PC-9 (cell line): Measurements from ENCODE around the gene RHOBTB3. TPM values are rescaled to one million over a fixed set of nuclear protein-coding genes. Genes with fewer than 3 reads are reported as not detected.

ENCODE experiments used
- BruUV-seq: library from RNA; stranded (reverse); fragments of 400-500 nt; replicated peaks from 2 replicates; lab custom pipeline; 2021; lab: Mats Ljungman, UMichigan
- CTCF ChIA-PET: fragments of 300-600 bp; sonication (Branson Sonifier 250); formaldehyde crosslinking; loops from one replicate; lab custom pipeline; 2022; ENCODE audit warnings: antibody characterized with exemption; lab: Charles Lee
- POLR2A ChIA-PET: fragments of 300-600 bp; sonication (Branson Sonifier 250); formaldehyde crosslinking; loops from one replicate; lab custom pipeline; 2022; ENCODE audit warnings: antibody characterized with exemption; ENCODE audit not compliant: unreplicated experiment; lab: Charles Lee
- DNase-seq, 2 experiments: peaks; one replicate each; pipeline versions ENCODE4 v3.0.0 to v3.0.0-alpha.2; 2015 to 2022; ENCODE audit warnings: mixed read lengths in 1 of 2
- H2AFZ ChIP-seq: fragments of 200-600 bp; sonication (generic); 2 replicates; pipeline ENCODE4 v1.8.1; 2017; ENCODE audit warnings: antibody characterized with exemption
- H3F3A ChIP-seq: fragments of 200-600 bp; sonication (generic); 2 replicates; pipeline ENCODE4 v1.8.1; 2017; ENCODE audit warnings: antibody characterized with exemption, mild to moderate bottlenecking, low read depth; ENCODE audit not compliant: insufficient read depth
- H3K27ac ChIP-seq: fragments of 200-600 bp; sonication (generic); 2 replicates; pipeline ENCODE4 v1.6.1; 2016; ENCODE audit warnings: mixed run types
- H3K27me3 ChIP-seq: fragments of 200-600 bp; sonication (generic); 2 replicates; pipeline ENCODE4 v1.6.1; 2016; ENCODE audit warnings: low read depth, mixed run types; ENCODE audit not compliant: insufficient read depth
- H3K36me3 ChIP-seq: fragments of 200-600 bp; sonication (generic); 2 replicates; pipeline ENCODE4 v1.6.1; 2016; ENCODE audit warnings: low read depth, mixed run types
- H3K4me1 ChIP-seq: fragments of 200-600 bp; sonication (generic); replicated peaks from 2 replicates; pipeline ENCODE4 v1.6.1; 2016; ENCODE audit warnings: mixed run types; ENCODE audit not compliant: insufficient read depth
- H3K4me2 ChIP-seq: fragments of 200-600 bp; sonication (generic); 2 replicates; pipeline ENCODE4 v1.6.1; 2017; ENCODE audit warnings: mixed run types
- H3K4me3 ChIP-seq: fragments of 200-600 bp; sonication (generic); 2 replicates; pipeline ENCODE4 v1.6.1; 2016; ENCODE audit warnings: mixed run types
- H3K79me2 ChIP-seq: fragments of 200-600 bp; sonication (generic); 2 replicates; pipeline ENCODE4 v1.6.1; 2017; ENCODE audit warnings: low read depth, mixed run types
- H3K9me2 ChIP-seq: fragments of 200-600 bp; sonication (generic); 2 replicates; pipeline ENCODE4 v1.8.1; 2017; ENCODE audit warnings: mild to moderate bottlenecking; ENCODE audit not compliant: insufficient read depth
- H3K9me3 ChIP-seq: fragments of 200-600 bp; sonication (generic); 2 replicates; pipeline ENCODE4 v1.8.1; 2016; ENCODE audit warnings: low read depth; ENCODE audit not compliant: insufficient read depth
- H4K20me1 ChIP-seq: fragments of 200-600 bp; sonication (generic); 2 replicates; pipeline ENCODE4 v1.8.1; 2017; ENCODE audit not compliant: insufficient read depth
- CTCF ChIP-seq: fragments of 200-600 bp; sonication (generic); conservative IDR thresholded peaks from 2 replicates; pipeline ENCODE4 v1.6.1; 2017; ENCODE audit warnings: mixed run types, antibody characterized with exemption, mild to moderate bottlenecking, moderate library complexity
- EZH2 ChIP-seq: fragments of 200-600 bp; sonication (generic); IDR thresholded peaks from 2 replicates; pipeline ENCODE4 v1.8.0; 2017; ENCODE audit warnings: antibody characterized with exemption, low read depth
- intact Hi-C: fragments of 100-400 bp; cut with micrococcal nuclease; formaldehyde crosslinking; loops from one replicate; pipeline ENCODE4 v1.10.0; 2022; ENCODE audit not compliant: unreplicated experiment
- total RNA-seq: library from RNA; stranded (reverse); gene quantifications from 2 replicates; pipeline ENCODE4 v1.2.3, GENCODE V29; 2021

RHOBTB3 gene
- total RNA-seq, 1 experiment from 2014 or later = 87.6 TPM

DNA sequence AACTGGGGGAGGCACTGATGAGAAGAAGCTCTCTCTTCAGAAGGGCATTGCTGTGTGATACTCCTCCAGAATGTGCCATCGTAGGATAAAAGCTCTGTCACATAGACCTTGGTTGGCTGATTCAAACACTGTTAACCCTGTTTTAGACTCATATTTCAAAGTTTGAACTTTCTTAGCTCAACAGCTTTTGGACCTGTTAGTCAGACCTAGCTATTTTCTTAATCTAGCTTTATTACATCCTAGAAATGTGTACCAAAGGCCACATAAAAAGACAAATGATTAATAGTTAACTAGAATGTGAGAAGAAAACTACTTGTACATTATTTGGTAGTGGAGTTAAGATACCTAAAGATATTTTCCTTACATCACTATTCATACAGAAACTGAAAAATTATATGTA, 4.3 kb downstream of the RHOBTB3 start:
- Histone ChIP-seq H3K9me2 (no peaks in the 10 kb centered on the region), H3K9me3 (no peaks in the 10 kb centered on the region), H3F3A (peaks cover 2% of the 10 kb centered on the region; the same call in 1 of the 2 replicates), H4K20me1 (no peaks in the 10 kb centered on the region), H3K4me1 (peaks cover 25% of the 10 kb centered on the region), H3K4me3 (no peak overlapping the region), H2AFZ (no peak overlapping the region), H3K36me3 (0 out of 2 replicates have a peak, but pooled peaks cover 22% of the 10 kb centered on the region), H3K27ac (no peak overlapping the region), H3K4me2 (no peak overlapping the region), H3K79me2 (peaks cover 14% of the 10 kb centered on the region), H3K27me3 (no peaks in the 10 kb centered on the region)
- TF ChIP-seq EZH2 (no peak), CTCF (no peak)
- no TSS peak for BruUV-seq
- POLR2A ChIA-PET = interaction anchor here (0.5 to 0.6 kb wide), 2 partner anchors 123 to 1297 kb away, joined by 3 read pairs; no protein-coding TSS in a partner anchor
- no peak for DNase-seq
- CTCF ChIA-PET = no interaction called here
- intact Hi-C loops = no loop called here

GRCh38 chr5:95738072-95738471, 6.9 kb downstream of the RHOBTB3 start:
- no peak overlapping the region for H2AFZ ChIP-seq
- POLR2A ChIA-PET = interaction anchor here (0.6 kb wide), 1 partner anchor 40 kb away, joined by 7 read pairs; no protein-coding TSS in a partner anchor
- H3K79me2 ChIP-seq = no peaks in the 10 kb centered on the region
- H3K27ac ChIP-seq = no peak overlapping the region
- no peak for DNase-seq
- 0 out of 2 replicates have a peak, but pooled peaks cover 19% of the 10 kb centered on the region for H3K36me3 ChIP-seq
- BruUV-seq = no TSS peak
- intact Hi-C loops = no loop called here
- H3K4me3 ChIP-seq = no peak overlapping the region
- no peaks in the 10 kb centered on the region for H3K9me2 ChIP-seq
- H3K4me2 ChIP-seq = no peak overlapping the region
- no peak for TF ChIP-seq EZH2
- no peak for TF ChIP-seq CTCF
- H3F3A ChIP-seq = no peaks in the 10 kb centered on the region
- H3K9me3 ChIP-seq = no peaks in the 10 kb centered on the region
- H3K27me3 ChIP-seq = no peaks in the 10 kb centered on the region
- H4K20me1 ChIP-seq = no peaks in the 10 kb centered on the region
- H3K4me1 ChIP-seq = peaks cover 11% of the 10 kb centered on the region
- CTCF ChIA-PET = no interaction called here

GRCh38 chr5:95738834-95739233, 7.7 kb downstream of the RHOBTB3 start:
- H4K20me1 ChIP-seq = no peaks in the 10 kb centered on the region
- CTCF ChIA-PET = no interaction called here

More at GRCh38 chr5:95738834-95739233, 7.7 kb downstream of the RHOBTB3 start:
- Histone ChIP-seq H3K4me1 (peaks cover 3% of the 10 kb centered on the region), H3K9me3 (no peaks in the 10 kb centered on the region), H3K27ac (no peak overlapping the region), H3K27me3 (no peaks in the 10 kb centered on the region), H3K36me3 (0 out of 2 replicates have a peak, but pooled peaks cover 19% of the 10 kb centered on the region), H3K4me3 (no peak overlapping the region), H3K79me2 (no peaks in the 10 kb centered on the region), H3K4me2 (no peak overlapping the region), H3K9me2 (no peaks in the 10 kb centered on the region), H2AFZ (no peak overlapping the region), H3F3A (no peaks in the 10 kb centered on the region)
- BruUV-seq = no TSS peak
- DNase-seq = no peak
- POLR2A ChIA-PET = no interaction called here
- intact Hi-C loops = no loop called here
- no peak for TF ChIP-seq CTCF
